ENCODE results near the gene HOXC6. TPM values are rescaled to one million over a fixed set of nuclear protein-coding genes. Genes with fewer than 3 reads are reported as not detected.

The HOXC6 gene
- total and polyA plus RNA-seq, 2 of the 13 experiments (the other 11 are each of a cell fraction or from before 2014, with no cell fraction given) = not detected

GRCh38 chr12:54009171-54010052 is 18.8 kb upstream of the HOXC6 start (continued):
- TF ChIP-seq ZNF687 (CRISPR knock-in tag; IDR thresholded peaks at IDR 0.05) = 0 out of 2 replicates have a peak, but pooled peaks have one; percentile 9

- Histone ChIP-seq H3K9ac (ENCODE audit: insufficient read depth, low read depth, low read length) (no peak overlapping the region), H3K79me2 (ENCODE audit: insufficient read depth, low read length) (no peaks in the 10 kb centered on the region), H3K9me3 (ENCODE audit: low read length) (no peaks in the 10 kb centered on the region), H3K4me3 (replicated peaks in 1 of 3; ENCODE audit: insufficient read depth in 1 of 3, low read depth in 2 of 3, low read length in 3 of 3) (no peak overlapping the region), H3K27ac (ENCODE audit: extremely low read length, insufficient read depth, low read length) (no peak overlapping the region), H2AFZ (ENCODE audit: low read length) (no peak overlapping the region), H3K27me3 (ENCODE audit: control insufficient read depth in 1 of 2, insufficient read depth in 2 of 2, low read length in 2 of 2) (peaks cover 23 to 89% of the 10 kb centered on the region in 2 experiments), H3K36me3 (replicated peaks in 1 of 2; ENCODE audit: control insufficient read depth in 1 of 2, insufficient read depth in 2 of 2, low read length in 2 of 2) (no peaks in the 10 kb centered on the region), H4K20me1 (ENCODE audit: insufficient read depth, low read length) (no peaks in the 10 kb centered on the region), H3K4me1 (ENCODE audit: insufficient read depth, low read length) (peaks cover 30% of the 10 kb centered on the region), H3K4me2 (ENCODE audit: low read depth, low read length) (no peak overlapping the region)
- no TSS peak for BruUV-seq (replicated peaks)
- ChIA-PET POLR2A (no interaction called here), CTCF (ENCODE audit: low intra/inter-chr PET ratio, low total read pairs) (interaction anchor here (1.3 kb wide), 1 partner anchor 191 kb away, joined by 4 read pairs; no protein-coding TSS in a partner anchor)
- intact Hi-C loops (cut with micrococcal nuclease; ENCODE audit: unreplicated experiment) (no loop called here), in situ Hi-C loops (cut with HindIII; ENCODE audit: extremely low pct_ligation_motif_present, low pct_unique_long_range_greater_than_20kb) (loop anchor here (10.0 kb wide), 1 partner anchor 354 kb away; the partner anchor contains the start of gene GPR84)
- ATAC-seq (no peak), DNase-seq (ENCODE audit: low spot score) (no peak), FAIRE-seq (no peak)
- WGBS (ENCODE audit: low lambda C conversion rate) = 22% methylated on average over 5 of the region's 10 CpGs
- TF ChIP-seq HOMEZ (CRISPR knock-in tag; IDR thresholded peaks at IDR 0.05; ENCODE audit: low read depth) (no peak), DR1 (CRISPR knock-in tag; IDR thresholded peaks at IDR 0.05) (no peak), ELF4 (CRISPR knock-in tag; IDR thresholded peaks at IDR 0.05; ENCODE audit: borderline replicate concordance) (no peak), SCMH1 (CRISPR knock-in tag; IDR thresholded peaks at IDR 0.05; ENCODE audit: borderline replicate concordance) (no peak), NR2F1 (CRISPR knock-in tag; IDR thresholded peaks at IDR 0.05) (no peak), KLF12 (CRISPR knock-in tag; IDR thresholded peaks at IDR 0.05; ENCODE audit: borderline replicate concordance) (no peak), CBX1 (IDR thresholded peaks at IDR 0.05; ENCODE audit: low read depth) (no peak), ZNF484 (CRISPR knock-in tag; IDR thresholded peaks at IDR 0.05; ENCODE audit: borderline replicate concordance, low read depth) (no peak), PHF8 (CRISPR knock-in tag; IDR thresholded peaks at IDR 0.05) (no peak), GRHL1 (CRISPR knock-in tag; conservative IDR thresholded peaks at IDR 0.05) (no peak), SIX1 (CRISPR knock-in tag; IDR thresholded peaks at IDR 0.05; ENCODE audit: borderline replicate concordance) (no peak)
These were observed 17.9 kb upstream of the HOXC6 start for GRCh38 chr12:54010053-54010971.

All from HepG2 (cell line).